NCI-H146 (cell line): Measurements from ENCODE around the gene ALX3.
"Not testable (repeated sequence)": the region's sequence is repeated elsewhere in the genome, so short reads cannot be mapped to it uniquely, and the experiment has no call there.

Experiments
- DNase-seq: peaks from one replicate; lab custom pipeline; 2025; lab: John Stamatoyannopoulos, UW

Gene ALX3

DNA sequence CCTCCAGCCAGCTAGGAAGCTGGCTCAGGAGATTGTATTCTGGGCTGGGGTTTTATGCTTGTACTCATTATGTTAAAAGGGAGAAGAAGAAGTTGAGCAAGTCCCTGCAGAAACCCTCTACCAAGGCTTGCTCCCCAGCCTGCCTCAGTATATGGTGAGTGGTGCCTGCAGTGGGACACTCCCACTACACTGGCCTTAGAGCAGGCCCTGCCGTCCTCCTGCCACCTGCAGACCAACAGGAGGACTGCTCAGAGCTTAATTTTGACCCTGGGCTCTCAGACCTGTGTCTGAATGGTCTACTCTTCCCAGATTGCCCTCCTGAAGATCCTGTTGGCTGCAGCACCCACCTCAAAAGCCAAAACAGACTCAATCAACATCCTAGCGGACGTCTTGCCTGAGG is 23.0 kb downstream of the ALX3 start:
- DNase-seq: no peak

- DNase-seq: no peak
These were observed 27.5 kb downstream of the ALX3 start for GRCh38 chr1:110043016-110043415.

- no peak for DNase-seq
These were observed 29.9 kb downstream of the ALX3 start for GRCh38 chr1:110040548-110040947.

DNA sequence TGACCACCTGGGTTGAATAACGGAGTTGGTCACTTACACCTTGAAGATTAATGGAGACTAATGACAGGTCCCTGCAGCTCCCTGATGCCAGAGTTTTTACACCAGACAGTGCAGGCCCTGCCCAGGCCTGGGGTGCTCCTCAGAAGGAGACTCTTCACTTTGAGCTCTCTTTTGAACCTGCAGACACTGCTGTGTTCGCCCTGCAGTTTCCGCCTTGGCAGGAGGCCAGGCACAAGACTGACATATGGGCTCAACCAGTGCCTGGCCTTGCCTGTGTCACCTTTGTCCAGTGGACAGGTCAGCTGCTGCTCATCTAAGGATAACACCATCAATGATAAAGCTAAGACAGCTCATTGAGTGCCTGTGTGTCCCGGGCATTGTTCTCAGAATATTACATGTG is 30.8 kb downstream of the ALX3 start:
- no peak for DNase-seq

- DNase-seq: no peak
These were observed 32.2 kb downstream of the ALX3 start for GRCh38 chr1:110038271-110038670.

DNA sequence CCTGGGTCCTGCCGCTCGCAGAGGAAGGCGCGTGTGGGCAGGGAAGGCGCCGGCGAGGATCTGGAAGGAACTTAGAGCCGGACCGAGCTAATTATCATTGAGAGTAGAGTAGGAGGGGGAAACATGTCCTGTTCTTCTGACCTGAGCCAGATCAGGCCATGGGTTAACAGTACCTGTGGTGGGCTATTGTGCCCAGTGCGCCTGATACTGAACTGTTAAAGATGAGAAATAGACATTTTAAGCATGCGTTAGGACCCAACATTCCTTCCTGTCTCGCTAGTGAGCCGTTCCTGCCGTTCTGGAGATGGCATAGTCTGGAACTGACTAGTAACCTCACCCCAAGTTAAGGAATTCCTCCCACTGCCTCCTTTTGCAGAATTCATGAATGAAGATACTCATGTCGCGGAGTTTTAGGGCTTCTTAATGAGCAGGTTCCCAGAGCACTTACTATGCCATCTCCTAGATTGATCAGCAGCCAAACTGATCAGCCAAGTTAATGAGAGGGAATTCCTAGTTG is 35.2 kb downstream of the ALX3 start:
- peak; percentile 56 for DNase-seq

GRCh38 chr1:110034451-110035235 is 35.8 kb downstream of the ALX3 start, which contains the start of gene STRIP1:
STRIP1 (plus strand) TSS chr1:110034624; CDS start chr1:110034638, 14 bp downstream.
- peak; percentile 94 for DNase-seq

DNA sequence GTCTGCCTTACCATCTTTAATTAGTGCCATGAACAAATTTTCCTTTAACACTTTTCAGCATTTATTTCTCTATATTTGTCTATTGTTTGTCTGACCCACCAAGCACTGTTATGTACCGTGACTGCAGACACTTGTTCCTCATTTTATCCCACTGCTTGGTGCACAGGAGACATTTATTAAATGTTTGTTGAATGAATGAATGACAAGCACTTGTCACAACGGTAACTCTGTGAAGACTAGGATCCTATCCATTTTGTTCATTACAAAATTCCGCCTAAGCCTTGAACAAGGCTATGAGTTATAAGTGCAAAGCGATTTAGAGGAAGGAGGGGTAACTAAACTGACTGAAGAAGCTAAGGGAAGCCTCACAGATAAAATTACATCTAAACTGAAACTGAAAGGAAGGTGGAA is 36.4 kb downstream of the ALX3 start:
- DNase-seq: no peak

- no peak for DNase-seq
These were observed 37.1 kb downstream of the ALX3 start for GRCh38 chr1:110033421-110033820.

DNA sequence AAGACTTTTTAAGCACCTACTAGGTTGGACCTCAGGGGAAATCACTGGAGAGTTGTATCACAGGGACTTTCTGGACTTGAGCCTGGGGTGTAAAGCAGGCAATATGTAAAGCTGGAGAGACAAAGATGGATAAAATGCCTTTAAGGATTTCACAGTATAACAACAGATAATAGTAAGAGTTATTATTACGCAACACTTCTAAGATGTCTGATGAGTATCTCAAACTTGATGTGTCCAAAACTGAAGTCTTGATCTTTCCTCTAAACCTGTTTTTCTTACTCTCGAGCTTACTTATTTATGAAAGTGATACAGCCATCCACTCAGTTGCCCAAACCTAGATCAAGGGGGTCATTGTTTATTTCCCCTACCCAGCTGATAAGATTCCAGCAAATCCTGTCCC is 38.1 kb downstream of the ALX3 start:
- no peak for DNase-seq

- DNase-seq: not testable (repeated sequence)
These were observed 39.8 kb downstream of the ALX3 start for GRCh38 chr1:110030687-110031086.

DNA sequence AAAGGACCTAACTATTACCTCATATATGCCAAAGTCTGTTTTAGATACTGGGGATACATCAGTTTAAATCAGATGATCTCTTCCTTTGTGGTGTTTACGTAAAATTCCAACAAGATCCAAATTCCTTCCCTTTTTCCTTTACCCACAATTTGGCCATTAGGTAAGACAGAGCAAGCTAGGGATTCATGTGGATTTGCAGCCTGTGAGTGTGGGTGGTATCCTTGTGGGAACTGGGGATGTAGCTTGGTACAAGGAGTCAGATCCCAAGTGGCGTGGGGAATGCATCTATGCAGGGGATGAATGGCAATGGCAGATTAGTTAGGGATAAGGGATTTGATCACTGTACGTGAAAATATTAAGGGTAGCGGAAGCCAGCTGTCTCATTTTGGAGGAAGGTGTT is 45.9 kb downstream of the ALX3 start:
- no peak for DNase-seq

DNA sequence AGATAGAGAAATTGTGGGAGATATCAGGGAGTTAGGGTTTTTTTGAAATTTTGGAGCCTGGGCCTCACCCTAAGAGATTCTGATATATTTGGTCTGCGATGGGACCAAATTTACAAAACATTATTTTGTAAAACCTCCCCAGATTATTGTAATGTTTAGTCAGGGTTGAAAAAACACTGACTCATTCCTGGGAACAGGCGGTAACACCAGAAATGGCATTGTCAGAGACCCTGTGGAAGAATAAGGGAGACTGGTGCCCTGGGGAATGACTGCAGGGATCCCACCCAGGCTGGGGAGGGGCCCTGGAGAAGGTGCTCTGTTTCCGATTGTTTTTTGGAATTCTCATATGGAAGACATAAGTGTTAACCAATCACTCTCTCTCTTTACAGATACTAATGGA is 49.2 kb downstream of the ALX3 start:
- DNase-seq: no peak

DNA sequence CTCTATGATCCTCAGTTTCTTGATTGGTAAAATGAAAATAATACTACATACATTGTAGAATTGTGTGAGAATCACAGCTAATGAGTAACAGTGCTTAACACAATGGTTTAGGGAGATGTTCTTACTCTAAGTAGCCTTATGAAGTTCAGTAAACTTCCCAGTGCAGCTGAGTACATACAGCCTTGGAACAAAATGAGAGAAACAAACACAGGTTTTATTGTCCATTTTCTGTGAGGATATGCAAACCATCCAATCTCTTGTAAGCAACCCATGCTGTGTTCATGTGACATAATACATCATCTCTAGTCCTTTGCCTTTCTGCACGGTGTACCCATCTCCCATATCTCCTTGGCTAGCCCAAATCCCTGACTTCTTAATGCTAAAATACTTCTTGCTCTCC is 50.7 kb downstream of the ALX3 start:
- no peak for DNase-seq

GRCh38 chr1:110018396-110018795 is 52.1 kb downstream of the ALX3 start:
- DNase-seq: no peak

GRCh38 chr1:110017792-110018191 is 52.7 kb downstream of the ALX3 start:
- no peak for DNase-seq

GRCh38 chr1:110012100-110012780 is 58.2 kb downstream of the ALX3 start:
- DNase-seq: no peak

- peak; percentile 4 for DNase-seq
These were observed 58.9 kb downstream of the ALX3 start for GRCh38 chr1:110011527-110012041.
